ENCODE measurements around the gene LIN9.
A peak's percentile ranks its signal among the peaks of the same experiment; 100 is the strongest.
"Not testable (repeated sequence)": the region's sequence is repeated elsewhere in the genome, so short reads cannot be mapped to it uniquely, and the experiment has no call there.

Gene LIN9, protein sequence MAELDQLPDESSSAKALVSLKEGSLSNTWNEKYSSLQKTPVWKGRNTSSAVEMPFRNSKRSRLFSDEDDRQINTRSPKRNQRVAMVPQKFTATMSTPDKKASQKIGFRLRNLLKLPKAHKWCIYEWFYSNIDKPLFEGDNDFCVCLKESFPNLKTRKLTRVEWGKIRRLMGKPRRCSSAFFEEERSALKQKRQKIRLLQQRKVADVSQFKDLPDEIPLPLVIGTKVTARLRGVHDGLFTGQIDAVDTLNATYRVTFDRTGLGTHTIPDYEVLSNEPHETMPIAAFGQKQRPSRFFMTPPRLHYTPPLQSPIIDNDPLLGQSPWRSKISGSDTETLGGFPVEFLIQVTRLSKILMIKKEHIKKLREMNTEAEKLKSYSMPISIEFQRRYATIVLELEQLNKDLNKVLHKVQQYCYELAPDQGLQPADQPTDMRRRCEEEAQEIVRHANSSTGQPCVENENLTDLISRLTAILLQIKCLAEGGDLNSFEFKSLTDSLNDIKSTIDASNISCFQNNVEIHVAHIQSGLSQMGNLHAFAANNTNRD

DNA sequence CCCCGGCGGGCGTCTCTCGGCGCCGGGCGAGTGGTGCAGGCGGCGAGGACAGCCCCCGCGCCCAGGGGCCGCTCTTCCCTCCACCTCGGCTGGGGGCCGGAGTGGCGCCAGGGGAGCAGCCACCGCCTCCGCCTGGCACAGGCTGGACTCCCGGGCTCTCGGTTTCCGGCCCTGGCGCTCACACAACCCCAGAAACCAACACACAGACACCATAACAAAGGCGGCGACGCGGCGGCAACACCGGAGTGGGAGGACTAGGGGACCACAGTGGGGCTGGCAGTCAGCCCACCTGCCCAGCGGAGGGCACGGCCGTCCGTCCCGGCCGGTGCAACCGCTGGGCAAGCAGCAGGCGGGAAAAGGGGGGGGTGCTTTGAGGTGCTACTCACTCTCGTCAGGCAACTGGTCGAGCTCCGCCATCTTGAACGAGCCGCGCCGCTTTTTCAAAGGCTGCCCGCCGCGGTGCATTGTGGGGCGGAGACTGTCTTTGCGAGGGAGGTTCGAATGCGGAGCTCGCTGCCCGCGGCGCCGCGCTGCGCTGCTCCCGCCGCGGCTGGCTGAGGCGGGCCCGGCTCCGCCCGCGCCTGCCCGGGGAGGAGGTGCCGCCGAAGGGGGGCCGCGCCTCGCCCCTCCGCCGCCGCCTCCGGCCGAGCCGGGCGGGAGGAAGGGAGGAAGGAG, at the start of gene LIN9:
TSS of gene LIN9 (minus strand) at position 442 of the 675 bp plus-strand sequence. CDS start at position 417, 25 bp downstream.
- DNase-seq: peak; percentile 88 to 93

DNA sequence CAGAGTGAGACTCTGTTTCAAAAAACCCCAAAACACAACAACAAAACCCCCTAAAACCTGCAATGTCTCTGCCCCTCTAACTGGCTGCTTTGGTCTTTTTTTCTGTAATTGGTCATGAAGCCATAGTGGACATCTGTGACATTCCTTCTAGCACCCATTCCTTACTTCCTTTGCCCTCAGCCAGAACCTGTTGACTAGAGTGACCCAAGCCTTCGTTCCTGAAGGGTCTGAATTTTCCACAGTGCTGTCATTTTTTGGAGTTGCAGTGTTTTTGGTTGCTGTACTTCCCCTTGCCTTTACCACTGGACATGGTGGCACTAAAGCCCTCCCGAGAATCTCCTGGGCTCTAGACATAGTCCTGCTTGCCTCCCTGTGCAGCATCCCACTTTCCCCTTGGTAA, 48.5 kb upstream of the LIN9 start:
- DNase-seq: no peak

DNA sequence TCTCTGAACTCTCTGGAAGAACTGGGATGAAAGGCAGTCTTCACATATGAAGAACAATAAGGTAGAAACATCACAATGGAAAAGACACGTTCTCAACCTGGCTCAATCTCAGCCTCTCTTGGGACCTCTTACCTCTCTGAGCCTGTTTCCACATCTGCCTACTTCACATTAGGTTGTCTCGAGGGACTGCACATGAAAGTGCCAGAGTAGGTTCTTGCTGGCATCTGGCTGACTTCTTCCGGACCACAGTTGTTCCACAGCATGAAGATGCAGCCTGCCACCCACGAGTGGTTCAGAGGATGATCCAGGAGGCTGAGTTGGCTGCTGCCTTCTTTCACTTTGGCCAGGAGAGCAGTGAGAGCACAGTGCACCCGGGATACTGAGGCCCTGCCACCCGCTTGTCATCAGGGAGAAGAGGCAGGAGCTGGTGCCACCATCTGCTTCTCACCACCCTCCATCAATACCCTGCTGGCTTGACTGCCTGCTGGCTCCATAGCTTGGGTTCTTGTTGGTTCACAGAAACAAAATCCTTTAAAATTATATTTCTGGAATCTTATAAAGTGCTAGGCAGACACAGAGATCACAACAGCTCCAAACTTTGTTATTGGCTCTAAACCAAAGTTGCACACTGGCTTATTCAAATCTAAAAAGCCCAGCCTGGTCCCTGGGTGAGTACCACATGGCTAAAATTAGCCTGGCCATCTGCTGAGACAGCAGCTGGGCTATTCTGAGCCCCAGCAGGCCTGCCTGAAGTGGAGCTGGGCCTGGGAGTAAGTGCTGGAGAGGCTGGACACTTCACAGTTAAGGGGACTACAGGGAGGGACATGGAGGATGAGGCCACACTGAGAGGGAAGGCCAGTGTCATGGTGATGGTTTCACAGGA, 46.9 kb upstream of the LIN9 start:
- no peak for DNase-seq

DNA sequence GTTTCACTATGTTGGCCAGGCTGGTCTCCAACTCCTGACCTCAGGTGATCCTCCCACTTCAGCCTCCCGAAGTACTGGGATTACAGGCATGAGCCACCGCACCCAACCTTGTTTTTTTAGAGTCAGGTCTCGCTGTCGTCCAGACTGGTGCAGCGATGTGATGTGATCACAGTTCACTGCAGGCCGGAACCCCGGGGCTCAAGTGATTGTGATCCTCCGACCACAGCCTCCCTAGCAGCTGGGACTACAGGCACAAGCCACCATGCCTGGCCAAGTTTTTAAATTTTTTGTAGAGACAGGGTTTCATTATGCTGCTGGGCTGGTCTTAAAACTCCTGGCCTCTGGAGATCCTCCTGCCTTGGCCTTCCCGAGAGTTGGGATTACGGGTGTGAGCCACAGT, 46.1 kb upstream of the LIN9 start:
- DNase-seq: no peak

DNA sequence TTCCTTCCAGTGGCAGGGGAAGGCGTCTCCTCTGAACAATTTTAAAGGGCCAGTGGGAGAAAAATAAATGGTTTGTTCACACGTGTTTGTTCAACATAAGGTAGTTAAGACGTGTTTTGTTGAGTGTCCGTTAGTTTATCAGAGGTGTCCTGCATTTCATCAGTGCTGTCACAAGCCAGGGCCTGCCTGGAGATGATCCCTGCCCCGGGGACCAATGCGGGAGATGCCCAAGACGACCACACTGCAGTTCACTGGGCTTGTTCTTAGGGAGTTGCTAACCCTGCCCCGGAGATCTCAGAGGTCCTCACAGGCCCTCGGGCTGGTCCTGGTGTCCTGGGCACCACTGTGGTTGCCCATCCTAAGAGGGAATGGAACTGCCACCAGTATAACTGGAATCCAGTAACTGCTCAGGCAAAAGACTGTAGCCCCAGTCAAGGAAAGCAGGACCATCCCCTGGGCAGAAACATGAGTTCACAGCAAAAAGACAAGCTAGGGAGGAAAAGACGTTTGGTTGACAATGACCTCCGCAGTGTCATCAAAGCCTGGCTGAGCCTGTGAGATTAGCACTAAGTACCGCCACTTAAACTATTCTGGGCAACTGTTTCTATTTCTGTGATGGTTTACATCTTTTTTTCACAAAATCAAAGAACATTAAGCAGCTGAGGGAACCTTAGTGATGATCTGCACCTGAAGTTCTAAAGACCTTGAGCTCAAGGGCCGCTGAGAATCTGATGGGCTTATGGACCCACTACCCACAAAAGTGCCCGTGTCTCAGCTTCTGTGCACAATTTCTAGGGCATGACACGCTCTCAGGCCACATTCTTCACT, 44.9 kb upstream of the LIN9 start:
- no peak for DNase-seq

DNA sequence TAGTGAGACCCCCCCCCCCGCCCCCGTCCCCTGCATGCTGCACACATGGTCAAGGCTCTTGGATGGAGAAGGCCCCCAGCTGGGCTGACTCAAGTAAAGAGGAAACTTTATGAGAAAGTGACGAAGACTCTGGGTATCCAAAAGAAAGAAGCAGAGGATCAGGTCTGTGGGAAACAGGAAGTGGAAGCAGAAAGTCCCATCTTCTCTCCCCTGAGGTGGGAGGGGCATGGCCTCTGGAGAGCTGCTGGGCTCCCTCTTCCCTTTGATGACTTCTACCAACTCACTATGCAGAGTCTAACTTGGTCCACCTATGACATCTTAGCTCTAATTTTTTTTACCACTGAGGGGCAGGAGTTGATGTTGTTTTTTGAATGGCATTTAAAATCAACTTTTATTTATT, 42.7 kb upstream of the LIN9 start:
- DNase-seq: no peak

DNA sequence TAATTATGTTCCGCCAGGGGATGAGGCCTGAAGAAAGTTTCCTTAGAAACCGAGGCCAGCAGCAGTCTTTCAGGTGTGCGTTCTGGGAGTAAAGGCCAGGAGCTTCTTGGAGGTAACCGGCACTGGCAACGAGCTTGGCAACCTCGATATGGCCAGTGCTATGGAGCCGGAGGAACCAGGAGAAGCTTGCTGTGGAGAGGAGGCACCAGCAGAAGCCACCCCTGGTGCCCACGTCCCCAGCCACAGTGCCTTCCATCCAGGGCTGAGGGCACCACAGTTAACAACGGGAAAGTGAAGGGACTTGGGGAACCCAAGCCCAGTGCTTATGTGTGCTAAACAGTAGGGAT, 41.5 kb upstream of the LIN9 start:
- no peak for DNase-seq

DNA sequence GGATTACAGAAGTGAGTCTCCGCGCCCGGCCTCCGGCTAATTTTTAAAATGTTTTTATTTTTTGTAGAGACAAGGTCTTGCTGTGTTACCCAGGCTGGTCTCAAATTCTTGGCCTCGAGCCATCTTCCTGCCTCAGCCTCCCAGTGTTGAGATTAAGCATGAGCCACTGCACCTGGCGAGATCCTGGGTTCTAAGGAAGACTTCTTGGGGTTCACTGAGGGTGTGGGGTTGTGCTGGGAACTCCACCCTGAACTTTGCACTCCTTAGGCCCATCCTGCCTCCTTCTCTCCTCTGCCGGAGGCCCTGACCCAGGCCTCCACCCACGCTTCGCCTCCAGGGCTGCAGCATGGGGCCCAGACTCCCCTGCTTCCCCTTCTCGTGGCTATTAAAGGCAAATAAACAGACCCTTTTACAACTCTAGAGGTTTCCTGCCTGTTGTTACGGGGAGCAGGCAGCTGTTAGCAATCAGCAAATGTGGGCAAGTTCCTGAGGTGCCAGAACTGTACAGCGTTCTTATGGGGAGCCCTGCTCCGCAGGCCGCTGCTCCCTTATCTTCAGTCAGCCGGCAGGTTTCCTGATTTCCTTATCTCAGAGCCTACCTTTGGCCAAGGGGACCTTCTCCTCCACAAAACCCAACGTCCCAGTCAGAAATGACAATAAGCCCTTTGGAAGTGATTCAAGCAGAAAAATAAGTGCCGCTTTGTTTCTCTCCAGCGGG, 41.0 kb upstream of the LIN9 start:
- DNase-seq: no peak

DNA sequence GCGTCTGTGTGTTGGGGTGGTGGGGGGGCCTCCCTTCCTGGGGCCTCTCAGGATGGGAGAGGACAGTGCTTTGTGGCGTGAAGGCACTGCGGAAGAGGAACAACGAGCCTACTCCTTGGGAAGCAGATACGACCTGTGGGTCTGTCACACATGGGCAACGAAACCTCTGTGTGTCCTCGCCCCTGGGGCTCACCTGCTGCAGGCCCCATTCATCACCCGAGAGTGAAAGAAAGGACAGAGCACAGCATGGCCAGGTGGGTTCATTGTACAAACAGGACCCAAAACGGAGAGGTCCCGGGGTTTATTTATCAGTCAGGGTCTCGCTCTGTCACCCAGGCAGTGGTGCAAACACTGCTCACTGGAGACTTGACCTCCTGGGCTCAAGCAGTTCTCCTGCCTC, 40.1 kb upstream of the LIN9 start:
- DNase-seq: no peak

DNA sequence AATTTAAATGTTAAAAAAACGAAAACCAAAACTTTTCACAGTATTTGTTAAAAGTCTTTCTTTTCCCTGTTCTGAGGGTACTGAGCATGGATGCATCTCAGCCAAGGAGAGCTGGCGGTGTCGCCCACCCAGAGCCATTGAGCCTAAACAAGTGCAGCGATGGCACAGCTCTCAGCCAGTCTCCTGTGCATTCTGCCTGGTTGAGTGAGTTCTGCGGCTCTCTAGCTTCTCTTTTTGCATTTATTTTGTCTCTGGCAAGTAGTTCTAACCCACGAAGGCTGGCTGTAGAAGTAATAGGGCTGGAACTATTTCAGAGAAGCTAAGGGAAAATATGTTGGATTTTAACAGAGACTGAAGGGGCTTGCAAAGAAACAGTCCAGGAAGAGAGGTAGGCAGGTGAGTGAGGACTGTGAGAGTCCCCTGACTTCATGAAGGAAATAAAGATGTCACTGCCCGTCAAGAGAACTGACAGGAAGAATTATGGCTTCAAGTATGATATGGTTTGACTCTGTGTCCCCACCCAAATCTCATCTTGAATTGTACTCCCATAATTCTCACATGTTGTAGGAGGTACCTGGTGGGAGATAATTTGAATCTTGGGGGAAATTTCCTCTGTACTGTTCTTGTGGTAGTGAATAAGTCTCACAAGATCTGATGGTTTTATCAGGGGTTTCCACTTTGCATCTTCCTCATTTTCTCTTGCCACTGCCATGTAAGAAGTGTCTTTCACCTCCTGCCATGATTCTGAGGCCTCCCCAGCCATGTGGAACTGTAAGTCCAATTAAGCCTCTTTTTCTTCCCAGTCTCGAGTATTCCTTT, 35.7 kb upstream of the LIN9 start:
- DNase-seq: no peak

DNA sequence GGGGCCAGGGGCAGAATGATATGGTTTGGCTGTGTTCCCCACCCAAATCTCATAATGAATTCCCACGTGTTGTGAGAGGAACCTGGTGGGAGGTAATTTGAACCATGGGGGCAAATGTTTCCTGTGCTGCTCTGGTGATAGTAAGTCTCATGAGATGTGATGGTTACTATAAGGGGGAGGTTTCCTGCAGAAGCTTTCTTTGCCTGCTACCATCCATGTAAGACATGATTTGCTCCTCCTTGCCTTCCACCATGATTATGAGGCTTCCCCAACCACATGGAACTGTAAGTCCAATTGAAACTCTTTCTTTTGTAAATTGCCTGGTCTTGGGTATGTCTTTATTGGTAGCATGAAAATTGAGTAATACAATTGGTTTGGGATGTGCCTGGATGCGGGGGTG, 33.7 kb upstream of the LIN9 start:
- DNase-seq: no peak

DNA sequence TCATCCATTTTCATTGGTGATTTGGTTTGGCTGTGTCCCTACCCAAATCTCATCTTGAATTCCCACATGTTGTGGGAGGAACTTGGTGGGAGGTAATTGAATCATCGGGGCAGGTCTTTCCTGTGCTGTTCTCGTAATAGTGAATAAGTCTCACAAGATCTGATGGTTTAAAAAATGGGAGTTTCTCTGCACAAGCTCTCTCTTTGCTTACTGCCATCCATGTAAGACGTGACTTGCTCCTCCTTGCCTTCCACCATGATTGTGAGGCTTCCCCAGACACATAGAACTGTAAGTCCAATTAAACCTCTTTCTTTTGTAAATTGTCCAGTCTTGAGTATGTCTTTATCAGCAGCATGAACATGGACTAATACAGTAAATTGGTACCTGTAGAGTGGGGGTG, 31.1 kb upstream of the LIN9 start:
- not testable (repeated sequence) for DNase-seq

DNA sequence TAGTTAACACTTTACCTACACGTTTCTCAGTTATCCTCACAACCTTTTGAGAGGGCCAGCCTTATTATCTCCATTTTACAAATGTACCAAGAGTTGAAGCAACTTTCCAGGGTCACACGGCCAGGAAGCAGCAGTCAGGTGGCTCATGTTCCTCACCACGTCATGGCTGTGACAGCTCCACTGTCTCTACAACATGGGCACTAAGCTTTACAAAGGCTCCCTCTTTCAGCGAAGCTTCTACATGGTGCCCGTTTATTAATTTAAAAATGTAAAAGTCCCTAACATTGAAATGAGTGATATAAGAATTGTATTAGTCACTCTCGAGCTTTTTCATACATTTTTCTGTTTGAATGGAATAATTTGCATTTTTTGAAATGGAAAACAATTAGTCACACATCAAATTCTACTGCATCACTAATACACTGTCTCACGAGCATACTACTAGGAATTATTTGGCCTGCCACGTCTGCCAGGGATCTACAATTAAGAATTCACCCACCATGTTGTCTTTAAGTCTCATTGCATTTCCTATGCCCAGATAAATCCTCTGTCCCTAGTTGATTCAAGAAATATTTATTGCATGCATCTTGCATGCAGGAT, 28.4 kb upstream of the LIN9 start:
- DNase-seq: no peak

DNA sequence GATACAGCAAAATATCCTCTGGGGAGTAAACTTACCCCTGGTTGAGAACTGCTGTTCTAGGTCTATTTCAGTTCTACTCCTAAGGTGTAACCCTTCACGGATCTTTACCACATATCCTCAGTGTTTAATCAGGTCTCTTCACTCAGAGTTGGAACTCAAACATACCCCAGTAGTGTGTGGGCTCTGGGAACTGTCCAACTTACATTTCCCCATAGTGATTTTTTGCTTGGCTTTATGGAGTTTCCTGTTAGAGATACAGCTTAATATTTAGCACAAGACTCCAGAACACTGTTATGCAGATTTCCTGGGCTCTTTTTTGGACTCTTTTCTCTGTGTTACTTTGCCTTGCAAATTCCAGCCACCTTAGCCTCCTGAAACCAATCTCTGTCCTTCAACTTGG, 26.7 kb upstream of the LIN9 start:
- DNase-seq: no peak

DNA sequence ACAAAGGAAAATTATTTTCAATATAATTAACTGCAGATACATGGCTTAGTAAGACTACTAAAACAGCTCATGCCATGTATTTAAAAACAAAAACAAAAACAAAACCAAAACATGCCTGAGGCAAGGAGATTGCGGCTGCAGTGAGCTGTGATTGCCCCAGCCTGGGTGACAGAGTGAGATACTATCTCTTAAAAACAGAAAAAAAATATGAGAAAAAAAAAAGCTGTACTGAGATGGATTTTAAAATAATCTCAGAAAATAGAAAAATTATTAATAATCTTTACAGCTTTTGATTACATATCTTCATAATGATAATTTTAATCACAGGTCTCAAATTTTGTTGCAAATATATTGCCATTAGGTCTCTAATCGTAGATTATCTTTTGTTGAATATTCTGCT, 24.0 kb upstream of the LIN9 start:
- DNase-seq: no peak

DNA sequence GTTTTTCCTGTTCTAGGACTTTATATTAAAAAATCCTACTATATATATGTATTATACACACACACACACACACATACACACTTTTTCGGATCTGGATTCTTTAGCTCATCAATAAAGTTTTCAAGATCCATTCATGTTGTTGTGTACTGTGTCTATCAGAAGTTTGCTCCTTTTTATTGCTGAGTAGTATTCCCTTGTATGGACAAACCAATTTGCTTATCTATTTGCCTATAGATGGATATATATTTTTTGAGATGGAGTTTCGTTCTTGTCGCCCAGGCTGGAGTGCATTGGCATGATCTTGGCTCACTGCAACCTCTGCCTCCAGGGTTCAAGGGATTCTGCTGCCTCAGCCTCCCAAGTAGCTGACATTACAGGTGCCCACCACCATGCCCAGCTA, 20.3 kb upstream of the LIN9 start:
- no peak for DNase-seq

DNA sequence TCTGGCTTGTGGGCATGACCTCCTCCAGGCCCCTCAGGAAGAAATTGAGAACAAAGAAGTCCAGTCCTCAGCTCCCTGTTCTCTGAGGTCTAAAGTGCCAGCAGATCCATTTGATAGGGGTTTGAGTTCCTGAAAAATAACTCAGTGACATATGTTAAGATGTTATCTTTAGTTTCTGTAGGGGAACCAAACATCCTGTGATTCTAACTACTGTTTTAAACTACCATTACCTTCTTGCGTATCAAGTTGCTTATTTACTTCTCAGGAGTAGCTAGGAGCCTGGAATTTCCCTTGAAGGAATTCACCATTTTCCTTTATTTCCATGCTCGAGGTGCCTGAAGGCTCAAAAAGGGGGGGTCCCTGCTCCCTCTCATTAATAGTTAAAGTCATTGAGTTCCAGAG, 18.8 kb upstream of the LIN9 start:
- no peak for DNase-seq

DNA sequence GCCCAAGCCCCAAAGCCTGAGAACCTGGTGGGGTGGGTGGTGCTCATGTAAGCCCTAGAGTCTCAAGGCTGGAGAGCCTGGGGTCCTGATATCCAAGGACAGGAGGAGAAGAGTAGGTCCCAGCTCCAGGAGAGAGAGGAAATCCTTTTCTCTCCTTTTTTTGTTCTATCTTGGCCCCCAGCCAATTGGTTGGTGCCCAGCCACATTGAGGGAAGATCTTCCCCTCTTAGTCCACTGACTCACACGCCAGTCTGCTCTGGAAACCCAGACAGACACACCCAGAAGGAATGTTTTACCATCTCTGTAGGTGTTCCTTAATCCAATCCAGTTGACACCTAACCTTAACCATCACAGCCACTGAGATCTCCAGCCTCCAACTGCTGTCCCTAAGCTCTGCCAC, 16.2 kb upstream of the LIN9 start:
- DNase-seq: no peak

DNA sequence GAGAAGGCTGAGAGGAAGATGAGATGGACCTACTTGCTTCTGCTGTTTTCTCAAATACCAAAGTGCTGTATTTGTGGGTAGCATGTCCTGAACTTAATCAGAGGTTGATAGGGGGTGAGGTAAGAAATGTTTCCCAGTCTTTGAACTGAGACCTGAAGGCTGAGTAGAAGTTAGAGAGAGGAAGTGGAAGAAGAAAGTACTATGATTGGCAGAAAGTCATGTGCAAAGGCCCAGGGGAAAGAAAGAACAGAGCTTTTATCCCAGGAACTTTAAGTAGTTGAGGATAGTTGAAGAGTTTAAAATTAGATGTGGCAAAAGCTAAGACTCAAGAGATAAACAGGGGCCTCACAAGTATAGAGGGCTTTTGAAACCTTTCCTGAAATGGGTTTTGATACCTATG, 15.5 kb upstream of the LIN9 start:
- no peak for DNase-seq

DNA sequence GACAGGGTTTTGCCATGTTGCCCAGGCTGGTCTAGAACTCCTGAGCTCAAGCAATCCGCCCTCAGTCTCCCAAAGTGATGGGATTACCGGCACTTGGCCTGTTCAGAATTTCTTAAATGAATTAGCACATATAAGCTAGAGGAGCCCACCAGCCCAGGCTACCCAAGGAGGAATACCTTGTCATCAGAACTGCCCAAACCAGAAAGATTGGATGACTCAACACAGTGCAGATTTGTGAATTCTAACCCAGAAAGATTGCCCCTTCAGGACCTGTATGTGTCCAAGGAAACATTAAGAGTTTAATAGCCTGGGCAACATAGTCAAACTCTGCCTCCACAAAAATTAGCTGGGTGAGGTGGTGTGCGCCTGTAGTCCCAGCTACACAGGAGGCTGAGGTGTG, 14.0 kb upstream of the LIN9 start:
- DNase-seq: no peak

DNA sequence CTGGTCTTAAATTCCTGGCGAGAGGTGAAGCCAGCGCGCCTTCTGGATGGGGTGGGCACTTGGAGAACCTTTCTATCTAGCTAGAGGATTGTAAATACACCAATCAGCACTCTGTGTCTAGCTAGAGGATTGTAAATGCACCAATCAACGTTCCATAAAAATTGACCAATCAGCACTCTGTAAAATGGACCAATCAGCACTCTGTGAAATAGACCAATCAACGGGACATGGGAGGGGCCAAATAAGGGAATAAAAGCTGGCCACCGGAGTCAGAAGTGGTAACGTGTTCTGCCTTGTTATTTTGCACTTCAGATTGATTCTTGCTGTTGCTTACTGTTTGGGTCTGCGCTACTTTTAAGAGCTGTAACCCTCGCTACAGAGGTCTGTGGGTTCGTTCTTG, 12.0 kb upstream of the LIN9 start:
- DNase-seq: no peak
